Measurements from ENCODE around the gene ACAT1. TPM values are rescaled to one million over a fixed set of nuclear protein-coding genes. Genes with fewer than 3 reads are reported as not detected.
"Not testable (repeated sequence)": the region's sequence is repeated elsewhere in the genome, so short reads cannot be mapped to it uniquely, and the experiment has no call there.

ACAT1 gene
- total RNA-seq, 4 donors from 2014 or later, result 288 to 950 (median 605) TPM

GRCh38 chr11:108112057-108112456 is 9.3 kb upstream of the ACAT1 start:
- H3K4me3 ChIP-seq, result no peak overlapping the region
- H3K9me3 ChIP-seq, result no peaks in the 10 kb centered on the region
- DNase-seq (peak; percentile 60 to 63), ATAC-seq (peak; percentile 68 to 72)
- no peaks in the 10 kb centered on the region for H3K27me3 ChIP-seq
- intact Hi-C loops (cut with DNase I; ENCODE audit: low total_unique reads) (loop anchor here (10.0 kb wide), 1 partner anchor 547 kb away; the partner anchor contains the start of gene ALKBH8), in situ Hi-C loops (cut with MboI; ENCODE audit: low sequenced_read_pairs in 4 of 4) (no loop called here)
- H3K4me1 ChIP-seq, result peaks cover 17 to 37% of the 10 kb centered on the region in 2 donors
- TF ChIP-seq POLR2A (IDR thresholded peaks at IDR 0.05) (no peak), CTCF (IDR thresholded peaks at IDR 0.05 in 4 of 5, conservative IDR thresholded peaks at IDR 0.05 in 1 of 5) (no peak)
- peak overlapping the region in 2 of 4 donors; percentile 89 to 92 for H3K27ac ChIP-seq
- no peaks in the 10 kb centered on the region for H3K36me3 ChIP-seq

- DNase-seq (peak; percentile 64 to 93), ATAC-seq (peak; percentile 86 to 89)
- in situ Hi-C loops (cut with MboI; ENCODE audit: low sequenced_read_pairs in 4 of 4) (no loop called here), intact Hi-C loops (cut with DNase I; ENCODE audit: low total_unique reads) (loop anchor here (1.0 to 10.0 kb wide), 2 partner anchors 105 to 551 kb away; partner anchors contain the start of gene ALKBH8)
- H3K27me3 ChIP-seq, result no peaks in the 10 kb centered on the region
- TF ChIP-seq CTCF (IDR thresholded peaks at IDR 0.05 in 4 of 5, conservative IDR thresholded peaks at IDR 0.05 in 1 of 5) (no peak), POLR2A (IDR thresholded peaks at IDR 0.05) (no peak)
- peaks cover 17 to 37% of the 10 kb centered on the region in 2 donors for H3K4me1 ChIP-seq
- no peak overlapping the region for H3K4me3 ChIP-seq
- no peaks in the 10 kb centered on the region for H3K36me3 ChIP-seq
- peak overlapping the region; percentile 83 to 92 (median 89) for H3K27ac ChIP-seq
- no peaks in the 10 kb centered on the region for H3K9me3 ChIP-seq
Observed at GRCh38 chr11:108115500-108116140, 5.7 kb upstream of the ACAT1 start.

- DNase-seq (no peak), ATAC-seq (no peak)
- TF ChIP-seq POLR2A (IDR thresholded peaks at IDR 0.05) (no peak), CTCF (IDR thresholded peaks at IDR 0.05 in 4 of 5, conservative IDR thresholded peaks at IDR 0.05 in 1 of 5) (peak in 4 of 5 experiments; percentile 20 to 60 (median 52))
- Histone ChIP-seq H3K27ac (peak overlapping the region; percentile 83 to 92 (median 89)), H3K4me1 (peaks cover 26 to 34% of the 10 kb centered on the region in 2 donors), H3K36me3 (no peaks in the 10 kb centered on the region), H3K4me3 (no peak overlapping the region), H3K9me3 (no peaks in the 10 kb centered on the region), H3K27me3 (no peaks in the 10 kb centered on the region)
- intact Hi-C loops (cut with DNase I; ENCODE audit: low total_unique reads), result loop anchor here (10.0 kb wide), 1 partner anchor 553 kb away; the partner anchor contains the start of gene ALKBH8
- in situ Hi-C loops (cut with MboI; ENCODE audit: low sequenced_read_pairs in 4 of 4), result no loop called here
Observed at GRCh38 chr11:108117746-108118371, 3.5 kb upstream of the ACAT1 start.

- H3K9me3 ChIP-seq, H3K36me3 ChIP-seq, DNase-seq, H3K27me3 ChIP-seq: not testable (repeated sequence)
- ATAC-seq, result peak in 1 of 2 donors; percentile 2
- Histone ChIP-seq H3K27ac (peak overlapping the region; percentile 89 to 99 (median 93)), H3K4me3 (peak overlapping the region; percentile 48 to 84 (median 66)), H3K4me1 (peaks cover 40 to 43% of the 10 kb centered on the region in 2 donors)
- intact Hi-C loops (cut with DNase I; ENCODE audit: low total_unique reads) (loop anchor here (1.0 to 10.0 kb wide), 3 partner anchors 101 to 414 kb away; partner anchors contain the start of genes NPAT and POGLUT3), in situ Hi-C loops (cut with MboI; ENCODE audit: low sequenced_read_pairs in 4 of 4) (loop anchor here in 2 of 4 donors (10.0 kb wide), 2 partner anchors 104 to 416 kb away; partner anchors contain the start of genes ATM (in 2 of the 2) and NPAT (in 2 of the 2))
Observed at GRCh38 chr11:108120936-108121273, 462 bp upstream of the ACAT1 start.

- peak; percentile 61 for ATAC-seq
- intact Hi-C loops (cut with DNase I; ENCODE audit: low total_unique reads) (loop anchor here (5.0 to 10.0 kb wide), 2 partner anchors 373 to 415 kb away; partner anchors contain the start of gene POGLUT3), in situ Hi-C loops (cut with MboI; ENCODE audit: low sequenced_read_pairs in 4 of 4) (loop anchor here in 2 of 4 donors (10.0 kb wide), 2 partner anchors 103 to 417 kb away; partner anchors contain the start of genes ATM (in 2 of the 2) and NPAT (in 2 of the 2))
- peak in 1 of 2 donors; percentile 54 for DNase-seq
- Histone ChIP-seq H3K4me3 (peak overlapping the region; percentile 63 to 84 (median 76)), H3K27me3 (no peaks in the 10 kb centered on the region), H3K4me1 (peaks cover 33 to 38% of the 10 kb centered on the region in 2 donors), H3K36me3 (no peaks in the 10 kb centered on the region), H3K9me3 (no peaks in the 10 kb centered on the region), H3K27ac (peak overlapping the region; percentile 89 to 99 (median 93))
- TF ChIP-seq POLR2A (IDR thresholded peaks at IDR 0.05) (no peak), CTCF (IDR thresholded peaks at IDR 0.05 in 4 of 5, conservative IDR thresholded peaks at IDR 0.05 in 1 of 5) (no peak)
Observed at GRCh38 chr11:108122166-108122628, 830 bp downstream of the ACAT1 start.

Measured in gastrocnemius medialis (tissue), 4 donors.